ENCODE results near the gene GABRG3.

Gene GABRG3

DNA sequence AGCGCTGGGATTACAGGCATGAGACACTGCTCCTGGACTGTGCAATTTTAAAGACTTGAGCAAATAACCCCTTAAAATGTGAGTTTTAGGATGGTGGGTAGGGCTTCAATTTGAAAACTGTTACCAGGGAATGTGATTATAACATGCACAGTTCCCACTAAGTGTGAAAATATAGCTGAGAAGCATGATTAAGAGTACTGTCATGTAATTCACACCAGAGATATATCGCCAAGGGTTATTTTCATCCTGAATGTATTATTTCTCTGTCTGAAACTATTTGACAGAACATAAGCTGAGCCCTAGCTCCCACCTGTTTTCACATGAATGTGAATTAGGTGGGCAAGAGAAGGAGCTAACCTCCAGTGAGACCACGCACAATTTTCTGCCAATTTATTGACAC lies 457.2 kb downstream of the GABRG3 start:
- ATAC-seq: no peak

DNA sequence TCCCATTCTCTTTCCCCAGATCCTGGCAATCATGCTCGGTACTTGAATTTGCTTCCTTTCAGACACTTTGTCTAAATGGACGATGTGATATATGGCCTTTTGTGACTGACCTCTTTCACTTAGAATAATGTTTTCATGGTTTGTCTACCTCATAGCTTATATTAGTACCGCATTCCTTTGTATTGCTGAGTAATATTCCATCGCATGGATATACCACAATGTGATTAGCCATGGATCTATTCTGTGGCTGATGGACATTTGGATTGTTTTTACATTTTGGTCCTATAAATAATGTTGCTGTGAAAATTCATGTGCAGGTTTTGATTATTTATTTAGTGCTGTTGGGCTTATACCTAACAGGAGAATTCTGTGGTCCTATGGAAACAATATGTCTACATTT lies 458.6 kb downstream of the GABRG3 start:
- no peak for ATAC-seq

- ATAC-seq: no peak
These were observed 462.6 kb downstream of the GABRG3 start for GRCh38 chr15:27433604-27434003.

DNA sequence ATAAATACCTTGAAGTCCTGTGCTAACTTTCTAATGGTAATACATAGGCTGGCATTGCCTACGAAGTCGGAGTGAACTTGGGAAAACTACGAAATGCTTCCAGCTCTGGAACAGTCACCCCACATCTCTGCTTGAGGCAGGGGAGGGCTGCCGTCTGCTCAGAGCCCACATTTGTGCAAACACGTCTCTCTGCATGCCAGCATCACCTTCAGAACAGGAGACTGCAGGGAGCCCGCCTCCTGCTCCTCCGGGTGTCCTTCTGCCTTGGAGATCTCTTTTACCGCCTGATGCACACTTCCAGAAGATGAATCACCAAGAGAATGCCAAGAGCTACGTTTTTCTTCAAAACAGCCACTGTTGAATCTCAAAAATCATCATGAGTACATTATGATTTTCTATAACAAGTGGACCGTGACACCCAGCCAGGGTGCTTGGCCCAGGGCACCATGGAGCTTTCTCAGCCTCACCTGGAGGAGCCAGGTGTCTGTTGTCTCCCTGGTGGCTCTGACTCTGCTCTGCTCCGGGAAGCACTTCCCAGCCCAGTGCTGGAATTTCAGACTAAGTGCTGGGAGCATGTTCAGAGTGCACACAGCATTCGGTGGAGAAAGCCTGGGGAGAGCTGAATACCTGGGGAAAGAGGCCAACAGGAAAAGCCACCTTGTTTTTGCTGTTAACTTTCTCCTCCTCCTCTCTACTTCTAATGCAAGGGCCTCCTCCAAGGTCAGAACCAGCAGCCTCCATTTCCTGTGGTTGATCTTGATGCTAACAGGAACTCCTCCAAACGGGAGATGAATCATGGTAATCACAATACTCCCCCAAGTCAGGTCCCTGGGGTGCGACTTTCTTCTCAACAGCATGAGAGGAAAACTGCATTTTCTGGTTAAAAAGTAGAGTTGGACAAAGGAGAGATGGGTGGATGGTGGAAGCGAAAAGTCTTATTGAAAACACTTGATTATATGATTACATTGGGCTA lies 467.7 kb downstream of the GABRG3 start:
- no peak for ATAC-seq

DNA sequence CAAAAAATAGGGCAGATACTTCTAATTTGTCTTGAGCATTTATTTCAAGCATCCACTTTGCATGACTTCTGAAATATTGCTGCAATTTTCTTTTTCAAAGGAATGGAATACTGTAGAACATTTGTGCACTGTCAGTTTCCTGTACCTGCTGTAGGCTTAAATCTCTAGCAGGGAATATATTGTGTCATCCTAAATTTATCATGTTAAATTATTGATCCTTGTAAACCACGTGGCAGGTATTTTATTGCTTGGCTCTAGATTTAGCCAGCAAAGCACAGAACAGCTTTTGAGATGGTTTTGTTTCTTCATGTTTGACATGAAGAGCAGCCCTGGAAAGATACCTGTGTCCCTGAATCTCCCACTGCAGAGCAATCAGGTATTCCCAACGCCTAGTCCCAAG lies 470.1 kb downstream of the GABRG3 start:
- ATAC-seq: no peak

DNA sequence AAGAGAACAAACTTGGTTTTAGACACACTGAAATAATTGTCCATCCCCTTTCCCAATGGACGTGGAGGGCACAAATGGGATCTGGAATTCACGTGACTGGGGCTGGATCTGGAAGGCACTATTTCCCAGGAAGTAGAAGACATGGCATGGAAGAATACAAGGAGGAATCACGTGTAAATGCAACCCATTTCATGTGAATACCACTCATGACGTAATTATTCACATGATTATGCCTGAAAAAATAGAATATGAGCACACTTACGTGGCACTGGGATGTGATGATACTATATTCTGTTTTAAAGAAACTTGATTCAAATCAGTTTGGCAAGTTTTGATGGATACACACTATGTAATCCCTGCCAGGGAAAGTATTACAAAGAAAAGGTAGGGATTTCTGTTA lies 477.3 kb downstream of the GABRG3 start:
- no peak for ATAC-seq

DNA sequence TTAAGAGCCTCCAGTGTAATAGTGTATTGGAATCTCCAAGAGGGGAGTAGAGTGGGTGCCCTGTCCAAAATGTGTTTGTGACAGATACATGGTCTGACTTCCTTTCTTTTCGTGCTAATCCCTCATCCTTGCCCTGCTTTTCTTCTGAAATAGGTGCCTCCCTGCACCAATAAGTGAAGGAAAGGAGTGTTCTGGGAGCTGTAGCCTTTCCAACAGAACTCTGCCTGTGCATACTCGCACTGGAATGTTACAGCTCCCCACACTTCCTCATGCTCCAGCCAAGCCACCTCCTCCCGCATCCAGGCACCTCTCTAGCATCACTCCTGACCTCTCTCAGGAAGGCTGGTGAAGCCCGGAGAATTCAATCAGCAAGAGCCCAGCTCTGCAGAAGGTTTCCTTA lies 478.0 kb downstream of the GABRG3 start:
- no peak for ATAC-seq

DNA sequence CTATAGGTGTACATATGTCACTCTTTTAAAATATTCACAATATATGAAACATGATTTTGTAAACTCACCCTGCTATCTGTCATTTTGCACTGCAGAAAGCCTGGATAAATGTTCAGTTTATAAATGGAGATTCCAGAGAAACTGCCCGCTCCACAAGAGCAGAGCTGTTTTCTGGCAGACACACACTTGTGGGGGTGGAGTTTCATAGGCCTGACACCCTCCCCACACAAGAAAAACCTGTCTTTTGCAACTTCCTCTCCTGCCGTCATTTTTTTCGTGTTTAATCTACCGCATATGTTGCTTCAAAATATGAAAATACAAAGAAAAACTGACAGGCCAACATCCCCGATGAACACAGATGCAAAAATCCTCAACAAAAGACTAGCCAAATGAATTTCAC lies 479.0 kb downstream of the GABRG3 start:
- ATAC-seq: no peak

- ATAC-seq: no peak
These were observed 483.5 kb downstream of the GABRG3 start for GRCh38 chr15:27454281-27455075.

DNA sequence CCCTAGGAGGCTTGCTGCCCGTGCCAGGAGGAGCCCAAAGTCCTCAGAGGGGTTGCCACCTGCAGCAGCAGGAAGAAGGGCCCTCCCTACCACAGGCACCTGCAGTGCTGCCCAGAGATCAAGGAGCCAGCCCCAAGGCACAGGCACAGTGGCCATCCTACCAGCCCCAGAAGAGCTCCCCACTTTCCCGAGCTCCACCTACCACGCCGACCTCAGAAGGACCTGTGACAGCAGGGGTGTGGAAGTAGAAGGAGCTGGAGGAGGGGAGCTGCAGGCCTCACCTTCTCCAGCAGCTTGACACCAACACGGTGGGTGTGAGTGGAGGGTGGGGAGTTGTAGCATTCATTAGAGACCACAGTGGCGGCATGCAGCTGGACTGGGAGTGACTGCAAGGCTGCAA lies 485.8 kb downstream of the GABRG3 start:
- no peak for ATAC-seq

DNA sequence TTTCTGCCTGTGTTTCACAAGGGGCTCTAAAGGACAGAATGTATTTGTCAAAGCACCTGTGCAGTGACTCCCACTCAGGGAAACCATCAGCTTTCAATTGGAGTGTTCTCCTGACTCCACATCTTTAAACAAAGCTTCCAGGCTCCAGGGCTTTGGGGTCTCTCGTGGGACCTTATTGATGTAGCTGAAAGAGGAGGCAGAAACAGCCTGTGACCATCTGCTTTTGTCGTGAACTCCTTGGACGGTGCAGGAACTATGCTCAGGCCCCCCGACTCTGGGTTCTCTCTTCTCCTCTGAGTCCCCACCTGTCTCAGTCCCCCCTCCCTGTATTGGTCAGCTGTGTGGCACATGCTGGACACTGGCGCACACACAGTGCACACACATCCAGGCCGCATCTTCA lies 486.8 kb downstream of the GABRG3 start:
- no peak for ATAC-seq

DNA sequence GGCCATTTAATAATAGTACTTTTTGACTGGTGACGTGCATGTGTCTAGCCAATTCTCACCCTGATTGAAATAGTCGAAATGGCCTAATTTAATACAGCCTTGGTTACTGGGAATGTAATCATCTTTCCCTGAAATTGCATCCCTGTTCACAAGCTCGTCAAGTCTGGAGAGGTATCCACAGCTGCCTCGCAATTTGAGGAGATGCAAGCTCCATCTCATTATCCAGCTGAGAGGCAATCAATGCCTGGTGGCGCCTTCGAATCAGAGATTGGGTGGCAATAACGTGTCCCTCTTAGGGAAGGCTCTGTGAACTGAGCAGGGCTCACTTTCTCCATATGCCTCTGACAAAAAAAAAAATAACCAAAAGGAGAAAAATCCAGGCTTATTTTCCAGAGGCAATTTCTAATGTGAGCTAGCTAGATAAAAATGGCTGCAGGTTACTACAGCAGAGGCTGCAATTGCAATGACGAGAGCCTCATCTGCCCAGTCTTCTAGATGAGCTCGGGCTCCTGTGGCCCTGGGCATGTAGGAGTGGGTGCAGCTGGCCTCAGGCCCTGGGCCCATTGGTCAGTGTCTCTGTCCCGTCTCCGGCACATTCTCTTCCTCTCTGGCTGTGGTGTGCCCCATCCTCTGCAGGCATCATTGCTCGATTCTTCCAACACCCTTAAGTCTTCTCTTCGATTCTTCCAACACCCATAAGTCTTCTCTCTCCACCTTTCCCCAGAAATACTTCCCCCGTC lies 487.5 kb downstream of the GABRG3 start:
- ATAC-seq: no peak

- no peak for ATAC-seq
These were observed 488.9 kb downstream of the GABRG3 start for GRCh38 chr15:27459836-27460235.

DNA sequence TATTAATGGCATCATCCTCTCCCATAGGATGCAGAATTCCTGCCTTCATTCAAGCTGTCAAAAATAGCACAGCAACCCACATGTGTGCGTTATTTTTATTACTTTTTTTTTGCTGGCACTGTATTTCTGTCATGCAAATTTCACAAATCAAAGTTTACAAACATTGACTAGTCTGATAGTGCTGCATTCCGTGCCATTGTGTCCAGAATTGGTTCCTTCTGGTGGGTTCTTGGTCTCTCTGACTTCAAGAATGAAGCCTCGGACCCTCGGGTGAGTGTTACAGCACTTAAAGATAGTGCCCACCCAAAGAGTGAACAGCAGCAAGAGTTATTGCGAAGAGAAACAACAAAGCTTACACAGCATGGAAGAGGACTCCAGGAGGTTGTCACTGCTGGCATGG lies 490.2 kb downstream of the GABRG3 start:
- ATAC-seq: no peak

DNA sequence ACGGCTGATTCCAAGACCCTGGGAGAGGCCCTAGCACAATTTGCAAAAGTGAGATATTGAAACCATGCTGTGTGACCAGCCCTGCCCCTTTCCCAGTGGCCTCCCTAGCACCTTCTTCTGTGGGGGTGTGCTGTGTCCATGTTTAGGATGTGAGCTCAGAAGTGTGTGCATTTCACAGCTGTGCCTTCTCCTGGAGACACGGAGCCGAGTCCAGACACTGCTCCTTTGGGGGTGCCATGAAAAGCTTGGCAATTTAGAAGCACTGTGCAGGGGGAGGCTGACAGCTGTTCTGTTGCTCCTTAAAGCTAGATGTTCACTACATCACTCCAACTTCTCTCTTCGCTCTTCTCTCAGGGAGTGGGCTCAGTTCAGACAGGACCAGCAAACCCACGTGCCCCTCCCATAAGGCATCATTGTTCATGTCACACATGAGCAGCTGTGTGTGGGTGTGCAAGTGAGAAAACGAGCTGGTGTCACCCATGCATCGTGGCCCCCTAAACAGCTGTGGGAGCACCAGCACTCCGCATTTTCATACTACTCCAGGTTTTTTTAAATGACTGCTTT lies 492.6 kb downstream of the GABRG3 start:
- no peak for ATAC-seq

DNA sequence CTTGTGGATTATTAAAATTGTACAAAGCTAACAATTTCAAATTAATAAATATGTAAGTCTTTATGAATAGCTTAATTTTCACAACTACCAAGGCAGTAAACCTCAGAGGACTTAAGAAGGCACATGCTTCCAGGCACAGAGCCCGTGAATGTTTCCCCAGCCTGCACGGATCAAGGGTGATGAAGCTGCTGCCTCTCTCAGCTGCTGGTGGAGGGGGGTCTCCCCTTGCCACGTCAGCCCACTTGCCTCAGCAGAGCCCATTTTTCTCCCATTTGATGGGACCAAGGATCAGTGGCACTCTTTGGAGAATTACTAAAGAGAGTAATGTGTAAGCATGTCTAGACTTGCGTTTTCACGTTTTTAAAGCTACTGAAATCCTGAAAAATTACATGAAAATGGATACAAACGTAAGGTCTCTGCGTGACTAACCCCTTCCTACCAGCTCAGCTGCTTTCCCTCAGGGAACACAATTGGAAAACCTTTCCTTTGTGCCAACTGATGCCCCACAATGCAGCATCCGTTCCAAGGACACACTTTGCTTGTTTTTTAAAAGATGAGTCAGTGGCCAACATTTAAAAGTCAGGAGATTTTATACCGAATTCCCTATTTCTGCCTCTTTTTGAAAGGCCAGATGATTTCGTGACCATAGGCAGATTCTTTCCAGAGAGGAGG lies 494.1 kb downstream of the GABRG3 start:
- no peak for ATAC-seq

GRCh38 chr15:27466758-27467157 lies 495.8 kb downstream of the GABRG3 start:
- ATAC-seq: no peak

DNA sequence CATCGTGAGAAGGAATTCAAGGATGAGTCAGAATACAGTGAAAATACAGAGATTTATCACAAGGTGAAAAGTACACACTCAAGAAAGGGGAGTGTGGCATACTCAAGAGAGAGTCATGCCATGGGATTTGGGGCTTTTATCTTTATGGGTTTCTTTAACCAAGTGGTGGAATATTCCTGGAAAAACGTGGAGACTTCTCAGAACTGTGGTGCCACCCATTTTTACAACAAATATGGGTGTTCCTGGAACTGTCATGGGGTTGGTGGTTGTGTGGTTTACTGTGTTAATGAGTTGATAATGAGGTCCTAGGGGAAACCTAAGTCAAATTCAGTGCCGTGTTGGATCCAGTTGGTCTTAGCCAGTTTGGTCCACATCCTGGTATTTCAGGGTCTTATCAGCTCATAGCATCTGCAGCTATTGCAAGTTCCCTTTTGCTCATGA lies 497.2 kb downstream of the GABRG3 start:
- ATAC-seq: no peak

DNA sequence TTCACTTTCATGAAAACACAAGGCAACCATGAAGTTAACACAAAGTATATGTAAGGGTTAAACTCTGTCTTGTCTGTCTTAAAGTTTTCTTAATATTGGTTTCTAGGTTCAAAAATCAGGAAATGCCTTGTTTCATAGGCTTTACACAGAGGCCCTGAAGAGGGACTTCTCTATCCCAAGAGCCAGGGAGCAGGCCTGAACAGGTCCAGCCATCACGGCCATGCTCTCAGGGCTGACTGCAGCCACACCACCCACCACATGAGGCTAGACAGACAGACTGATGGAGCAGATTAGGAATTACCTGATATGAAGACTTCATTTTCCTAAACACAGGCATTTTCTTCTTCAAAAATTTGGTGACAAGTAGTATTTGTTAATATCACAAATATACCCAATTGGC lies 502.9 kb downstream of the GABRG3 start:
- ATAC-seq: no peak

GRCh38 chr15:27475395-27475794 lies 504.4 kb downstream of the GABRG3 start:
- ATAC-seq: no peak

- no peak for ATAC-seq
These were observed 508.5 kb downstream of the GABRG3 start for GRCh38 chr15:27479296-27480140.

Data from activated CD4-positive, CD25-positive, alpha-beta regulatory T cell treated with anti-CD3 and anti-CD28 coated beads, Interleukin-2, amount 50 U/mL, for 24 hours (primary cell).